Measurements from ENCODE around the gene ACAA2.
"Not testable (repeated sequence)": the region's sequence is repeated elsewhere in the genome, so short reads cannot be mapped to it uniquely, and the experiment has no call there.

Gene ACAA2

GRCh38 chr18:49808553-49809191 is 4.7 kb downstream of the ACAA2 start:
- H3K27ac ChIP-seq (ENCODE audit: low read depth, low read length); H3K27me3 ChIP-seq (ENCODE audit: control insufficient read depth, insufficient read depth, low read length); H3K9ac ChIP-seq (ENCODE audit: low read length); H3K4me3 ChIP-seq (ENCODE audit: low read depth, low read length); H3K4me1 ChIP-seq (ENCODE audit: control insufficient read depth, insufficient read depth, low read length): not testable (repeated sequence)
- Histone ChIP-seq H3K9me3 (ENCODE audit: control insufficient read depth, insufficient read depth, low read depth, low read length) (peaks cover 56% of the 10 kb centered on the region), H3K36me3 (ENCODE audit: control insufficient read depth, insufficient read depth, low read length) (peaks cover 15% of the 10 kb centered on the region)

- Histone ChIP-seq H3K4me3 (ENCODE audit: low read depth, low read length) (no peak overlapping the region), H3K27ac (ENCODE audit: low read depth, low read length) (no peak overlapping the region), H3K27me3 (ENCODE audit: control insufficient read depth, insufficient read depth, low read length) (no peaks in the 10 kb centered on the region), H3K9ac (ENCODE audit: low read length) (no peak overlapping the region), H3K36me3 (ENCODE audit: control insufficient read depth, insufficient read depth, low read length) (peaks cover 26% of the 10 kb centered on the region), H3K4me1 (ENCODE audit: control insufficient read depth, insufficient read depth, low read length) (no peaks in the 10 kb centered on the region), H3K9me3 (ENCODE audit: control insufficient read depth, insufficient read depth, low read depth, low read length) (peaks cover 54% of the 10 kb centered on the region)
Observed at GRCh38 chr18:49804096-49804495, 9.2 kb downstream of the ACAA2 start.

GRCh38 chr18:49802623-49803022 is 10.7 kb downstream of the ACAA2 start:
- H3K9me3 ChIP-seq (ENCODE audit: control insufficient read depth, insufficient read depth, low read depth, low read length): peaks cover 39% of the 10 kb centered on the region; the same call in 1 of the 2 replicates
- no peak overlapping the region for H3K27ac ChIP-seq (ENCODE audit: low read depth, low read length)
- H3K4me3 ChIP-seq (ENCODE audit: low read depth, low read length): no peak overlapping the region
- H3K27me3 ChIP-seq (ENCODE audit: control insufficient read depth, insufficient read depth, low read length): no peaks in the 10 kb centered on the region
- H3K36me3 ChIP-seq (ENCODE audit: control insufficient read depth, insufficient read depth, low read length): peaks cover 35% of the 10 kb centered on the region
- peaks cover 4% of the 10 kb centered on the region; the same call in 1 of the 2 replicates for H3K4me1 ChIP-seq (ENCODE audit: control insufficient read depth, insufficient read depth, low read length)
- no peak overlapping the region for H3K9ac ChIP-seq (ENCODE audit: low read length)

- not testable (repeated sequence) for H3K9ac ChIP-seq (ENCODE audit: low read length); H3K27me3 ChIP-seq (ENCODE audit: control insufficient read depth, insufficient read depth, low read length); H3K4me3 ChIP-seq (ENCODE audit: low read depth, low read length); H3K4me1 ChIP-seq (ENCODE audit: control insufficient read depth, insufficient read depth, low read length); H3K27ac ChIP-seq (ENCODE audit: low read depth, low read length)
- Histone ChIP-seq H3K36me3 (ENCODE audit: control insufficient read depth, insufficient read depth, low read length) (peaks cover 53% of the 10 kb centered on the region), H3K9me3 (ENCODE audit: control insufficient read depth, insufficient read depth, low read depth, low read length) (peaks cover 19% of the 10 kb centered on the region; the same call in 1 of the 2 replicates)
Observed at GRCh38 chr18:49800491-49800890, 12.8 kb downstream of the ACAA2 start.

GRCh38 chr18:49799806-49800205 is 13.5 kb downstream of the ACAA2 start:
- H3K9ac ChIP-seq (ENCODE audit: low read length); H3K27ac ChIP-seq (ENCODE audit: low read depth, low read length); H3K27me3 ChIP-seq (ENCODE audit: control insufficient read depth, insufficient read depth, low read length); H3K4me3 ChIP-seq (ENCODE audit: low read depth, low read length); H3K4me1 ChIP-seq (ENCODE audit: control insufficient read depth, insufficient read depth, low read length): not testable (repeated sequence)
- H3K9me3 ChIP-seq (ENCODE audit: control insufficient read depth, insufficient read depth, low read depth, low read length): peaks cover 18% of the 10 kb centered on the region; the same call in 1 of the 2 replicates
- peaks cover 60% of the 10 kb centered on the region for H3K36me3 ChIP-seq (ENCODE audit: control insufficient read depth, insufficient read depth, low read length)

GRCh38 chr18:49798001-49798400 is 15.3 kb downstream of the ACAA2 start:
- no peak overlapping the region for H3K9ac ChIP-seq (ENCODE audit: low read length)
- H3K27me3 ChIP-seq (ENCODE audit: control insufficient read depth, insufficient read depth, low read length): no peaks in the 10 kb centered on the region
- no peak overlapping the region for H3K4me3 ChIP-seq (ENCODE audit: low read depth, low read length)
- H3K4me1 ChIP-seq (ENCODE audit: control insufficient read depth, insufficient read depth, low read length): peaks cover 4% of the 10 kb centered on the region; the same call in 1 of the 2 replicates
- peaks cover 76% of the 10 kb centered on the region for H3K36me3 ChIP-seq (ENCODE audit: control insufficient read depth, insufficient read depth, low read length)
- H3K9me3 ChIP-seq (ENCODE audit: control insufficient read depth, insufficient read depth, low read depth, low read length): peaks cover 15% of the 10 kb centered on the region; the same call in 1 of the 2 replicates
- H3K27ac ChIP-seq (ENCODE audit: low read depth, low read length): no peak overlapping the region

GRCh38 chr18:49795612-49796552 is 17.5 kb downstream of the ACAA2 start:
- Histone ChIP-seq H3K4me3 (ENCODE audit: low read depth, low read length) (no peak overlapping the region), H3K27ac (ENCODE audit: low read depth, low read length) (no peak overlapping the region), H3K36me3 (ENCODE audit: control insufficient read depth, insufficient read depth, low read length) (peaks cover 75% of the 10 kb centered on the region), H3K4me1 (ENCODE audit: control insufficient read depth, insufficient read depth, low read length) (peaks cover 4% of the 10 kb centered on the region; the same call in 1 of the 2 replicates), H3K27me3 (ENCODE audit: control insufficient read depth, insufficient read depth, low read length) (no peaks in the 10 kb centered on the region), H3K9ac (ENCODE audit: low read length) (no peak overlapping the region), H3K9me3 (ENCODE audit: control insufficient read depth, insufficient read depth, low read depth, low read length) (peaks cover 2% of the 10 kb centered on the region; the same call in 1 of the 2 replicates)

GRCh38 chr18:49794743-49795142 is 18.6 kb downstream of the ACAA2 start:
- Histone ChIP-seq H3K27me3 (ENCODE audit: control insufficient read depth, insufficient read depth, low read length) (no peaks in the 10 kb centered on the region), H3K9me3 (ENCODE audit: control insufficient read depth, insufficient read depth, low read depth, low read length) (peaks cover 2% of the 10 kb centered on the region; the same call in 1 of the 2 replicates), H3K4me3 (ENCODE audit: low read depth, low read length) (no peak overlapping the region), H3K27ac (ENCODE audit: low read depth, low read length) (no peak overlapping the region), H3K9ac (ENCODE audit: low read length) (no peak overlapping the region), H3K4me1 (ENCODE audit: control insufficient read depth, insufficient read depth, low read length) (peaks cover 4% of the 10 kb centered on the region; the same call in 1 of the 2 replicates), H3K36me3 (ENCODE audit: control insufficient read depth, insufficient read depth, low read length) (peaks cover 84% of the 10 kb centered on the region)

GRCh38 chr18:49789560-49790134 is 23.7 kb downstream of the ACAA2 start:
- H3K36me3 ChIP-seq (ENCODE audit: control insufficient read depth, insufficient read depth, low read length): peaks cover 86% of the 10 kb centered on the region
- not testable (repeated sequence) for H3K9me3 ChIP-seq (ENCODE audit: control insufficient read depth, insufficient read depth, low read depth, low read length); H3K27ac ChIP-seq (ENCODE audit: low read depth, low read length); H3K27me3 ChIP-seq (ENCODE audit: control insufficient read depth, insufficient read depth, low read length); H3K4me1 ChIP-seq (ENCODE audit: control insufficient read depth, insufficient read depth, low read length); H3K9ac ChIP-seq (ENCODE audit: low read length); H3K4me3 ChIP-seq (ENCODE audit: low read depth, low read length)

- H3K9ac ChIP-seq (ENCODE audit: low read length): no peak overlapping the region
- H3K4me3 ChIP-seq (ENCODE audit: low read depth, low read length): no peak overlapping the region
- H3K27me3 ChIP-seq (ENCODE audit: control insufficient read depth, insufficient read depth, low read length): no peaks in the 10 kb centered on the region
- peaks cover 87% of the 10 kb centered on the region for H3K36me3 ChIP-seq (ENCODE audit: control insufficient read depth, insufficient read depth, low read length)
- H3K27ac ChIP-seq (ENCODE audit: low read depth, low read length): no peak overlapping the region
- H3K9me3 ChIP-seq (ENCODE audit: control insufficient read depth, insufficient read depth, low read depth, low read length): no peaks in the 10 kb centered on the region
- H3K4me1 ChIP-seq (ENCODE audit: control insufficient read depth, insufficient read depth, low read length): no peaks in the 10 kb centered on the region
Observed at GRCh38 chr18:49788327-49788898, 24.9 kb downstream of the ACAA2 start.

Measured in HUES6 (cell line).